GM06990 (cell line): Measurements from ENCODE around the gene TBCB.
A peak's percentile ranks its signal among the peaks of the same experiment; 100 is the strongest.

ENCODE experiments used
- DNase-seq: peaks from one replicate; pipeline ENCODE4 v3.0.0-alpha.2; 2011; ENCODE audit not compliant: insufficient read length; ENCODE audit errors: extremely low read depth
- H3K27me3 ChIP-seq: replicated peaks from 2 replicates; pipeline ENCODE4 v1.6.0; 2011; ENCODE audit warnings: low read length; ENCODE audit not compliant: control insufficient read depth, insufficient read depth
- H3K36me3 ChIP-seq: 2 replicates; pipeline ENCODE4 v1.5.1; 2011; ENCODE audit warnings: low read length; ENCODE audit not compliant: control insufficient read depth, insufficient read depth
- H3K4me3 ChIP-seq: replicated peaks from 2 replicates; pipeline ENCODE4 v1.5.1; 2011; ENCODE audit warnings: low read depth, mild to moderate bottlenecking, control low read depth, low read length
- TF ChIP-seq, protein P1 (sequence below): IDR thresholded peaks from 2 replicates; pipeline ENCODE4 v1.5.1; 2011; ENCODE audit warnings: low read length, control low read depth, mild to moderate bottlenecking, inconsistent platforms; ENCODE audit not compliant: insufficient read depth, poor library complexity, severe bottlenecking

Gene TBCB

DNA sequence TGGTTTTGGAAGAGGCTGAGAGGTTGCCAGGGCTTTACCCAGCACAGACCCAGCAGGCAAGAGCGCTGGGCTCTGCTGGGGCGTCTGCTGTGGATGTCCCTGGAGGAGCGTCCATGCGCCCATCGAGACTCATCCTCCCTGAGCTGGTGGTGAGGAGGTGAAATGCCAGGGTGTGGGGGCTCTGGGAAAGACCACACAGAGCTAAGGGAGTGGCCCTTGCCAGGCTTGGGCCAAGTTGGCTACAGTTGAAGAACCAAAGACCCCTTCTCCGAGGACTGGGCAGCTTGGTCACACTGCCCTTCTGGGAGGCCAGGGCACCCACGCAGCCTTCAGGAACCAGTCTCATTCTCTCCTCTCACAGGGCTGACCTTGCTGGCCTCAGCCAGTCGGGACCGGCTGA, 28.9 kb upstream of the TBCB start:
- Histone ChIP-seq H3K4me3 (no peak overlapping the region), H3K27me3 (no peaks in the 10 kb centered on the region), H3K36me3 (peaks cover 34% of the 10 kb centered on the region)
- TF ChIP-seq, protein P1, sequence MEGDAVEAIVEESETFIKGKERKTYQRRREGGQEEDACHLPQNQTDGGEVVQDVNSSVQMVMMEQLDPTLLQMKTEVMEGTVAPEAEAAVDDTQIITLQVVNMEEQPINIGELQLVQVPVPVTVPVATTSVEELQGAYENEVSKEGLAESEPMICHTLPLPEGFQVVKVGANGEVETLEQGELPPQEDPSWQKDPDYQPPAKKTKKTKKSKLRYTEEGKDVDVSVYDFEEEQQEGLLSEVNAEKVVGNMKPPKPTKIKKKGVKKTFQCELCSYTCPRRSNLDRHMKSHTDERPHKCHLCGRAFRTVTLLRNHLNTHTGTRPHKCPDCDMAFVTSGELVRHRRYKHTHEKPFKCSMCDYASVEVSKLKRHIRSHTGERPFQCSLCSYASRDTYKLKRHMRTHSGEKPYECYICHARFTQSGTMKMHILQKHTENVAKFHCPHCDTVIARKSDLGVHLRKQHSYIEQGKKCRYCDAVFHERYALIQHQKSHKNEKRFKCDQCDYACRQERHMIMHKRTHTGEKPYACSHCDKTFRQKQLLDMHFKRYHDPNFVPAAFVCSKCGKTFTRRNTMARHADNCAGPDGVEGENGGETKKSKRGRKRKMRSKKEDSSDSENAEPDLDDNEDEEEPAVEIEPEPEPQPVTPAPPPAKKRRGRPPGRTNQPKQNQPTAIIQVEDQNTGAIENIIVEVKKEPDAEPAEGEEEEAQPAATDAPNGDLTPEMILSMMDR: no peak
- DNase-seq: no peak

DNA sequence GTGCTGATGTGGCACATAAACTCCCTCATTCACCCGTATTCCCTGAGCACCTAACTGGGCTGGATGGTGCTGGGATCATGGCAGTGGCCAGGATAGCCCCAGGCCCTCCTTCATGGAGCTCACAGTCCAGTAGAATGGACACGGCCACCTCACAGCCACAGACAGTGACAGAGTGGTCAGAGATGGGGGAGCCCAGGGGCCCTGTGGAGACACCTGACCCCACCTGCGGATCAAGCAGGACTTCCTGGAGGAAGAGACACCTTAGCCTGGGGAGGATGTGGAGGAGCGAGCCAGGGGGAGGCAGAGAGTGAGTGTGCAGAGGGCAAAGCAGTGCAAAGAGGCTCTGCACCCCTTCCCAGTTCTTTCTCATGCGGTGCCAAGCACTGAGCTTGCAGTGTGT, 25.4 kb upstream of the TBCB start:
- Histone ChIP-seq H3K27me3 (no peaks in the 10 kb centered on the region), H3K4me3 (no peak overlapping the region), H3K36me3 (peaks cover 27% of the 10 kb centered on the region)
- TF ChIP-seq, protein P1: no peak
- DNase-seq: no peak

DNA sequence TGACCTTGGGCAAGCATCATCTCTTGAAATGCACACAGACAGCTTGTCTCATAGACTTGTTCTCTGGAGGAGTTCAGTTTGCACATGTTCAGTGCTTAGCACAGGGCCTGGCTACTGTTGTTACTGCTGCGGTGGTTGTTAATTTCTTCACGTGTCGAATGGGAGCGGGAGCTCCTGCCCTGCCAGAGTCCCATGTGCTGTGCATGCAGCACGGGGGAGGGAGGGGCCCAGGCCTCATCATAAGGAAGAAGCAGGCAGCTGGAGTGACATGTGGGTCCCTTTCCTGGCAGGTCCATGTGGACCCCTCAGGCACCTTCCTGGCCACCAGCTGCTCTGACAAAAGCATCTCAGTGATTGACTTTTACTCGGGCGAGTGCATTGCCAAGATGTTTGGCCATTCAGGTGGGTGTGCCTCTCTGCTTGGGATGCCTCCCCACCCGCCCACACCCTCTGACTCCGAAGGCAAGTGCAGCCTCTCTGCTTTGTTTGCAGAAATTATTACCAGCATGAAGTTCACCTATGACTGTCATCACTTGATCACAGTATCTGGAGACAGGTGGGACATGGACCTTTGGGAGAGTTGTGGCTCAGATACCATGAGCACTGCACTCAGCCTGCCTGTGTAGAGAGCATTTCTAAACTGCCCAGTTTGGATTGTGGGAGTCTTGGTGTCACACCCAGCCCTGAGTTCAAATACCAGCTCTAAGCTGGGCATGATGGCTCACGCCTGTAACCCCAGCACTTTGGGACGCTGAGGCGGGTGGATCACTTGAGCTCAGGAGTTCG, 24.2 kb upstream of the TBCB start:
- DNase-seq: no peak
- TF ChIP-seq, protein P1: no peak
- H3K27me3 ChIP-seq: no peaks in the 10 kb centered on the region
- peaks cover 27% of the 10 kb centered on the region for H3K36me3 ChIP-seq
- no peak overlapping the region for H3K4me3 ChIP-seq

DNA sequence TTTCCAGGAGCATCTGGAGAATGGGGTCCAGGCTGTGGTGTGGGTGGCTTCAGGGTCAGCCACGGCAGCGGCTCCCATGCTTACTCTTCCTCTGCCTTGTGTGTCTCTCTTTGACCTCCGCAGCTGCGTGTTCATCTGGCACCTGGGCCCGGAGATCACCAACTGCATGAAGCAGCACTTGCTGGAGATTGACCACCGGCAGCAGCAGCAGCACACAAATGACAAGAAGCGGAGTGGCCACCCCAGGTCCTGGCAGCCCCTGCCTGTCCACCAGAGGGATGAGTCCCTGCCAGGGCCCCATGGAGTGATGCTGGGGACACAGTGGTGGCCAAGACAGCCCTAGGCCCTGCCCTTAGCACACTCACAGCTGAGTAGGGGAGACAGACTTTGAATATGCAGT, 22.7 kb upstream of the TBCB start:
- Histone ChIP-seq H3K4me3 (no peak overlapping the region), H3K27me3 (no peaks in the 10 kb centered on the region), H3K36me3 (peaks cover 28% of the 10 kb centered on the region)
- DNase-seq: no peak
- TF ChIP-seq, protein P1: no peak

DNA sequence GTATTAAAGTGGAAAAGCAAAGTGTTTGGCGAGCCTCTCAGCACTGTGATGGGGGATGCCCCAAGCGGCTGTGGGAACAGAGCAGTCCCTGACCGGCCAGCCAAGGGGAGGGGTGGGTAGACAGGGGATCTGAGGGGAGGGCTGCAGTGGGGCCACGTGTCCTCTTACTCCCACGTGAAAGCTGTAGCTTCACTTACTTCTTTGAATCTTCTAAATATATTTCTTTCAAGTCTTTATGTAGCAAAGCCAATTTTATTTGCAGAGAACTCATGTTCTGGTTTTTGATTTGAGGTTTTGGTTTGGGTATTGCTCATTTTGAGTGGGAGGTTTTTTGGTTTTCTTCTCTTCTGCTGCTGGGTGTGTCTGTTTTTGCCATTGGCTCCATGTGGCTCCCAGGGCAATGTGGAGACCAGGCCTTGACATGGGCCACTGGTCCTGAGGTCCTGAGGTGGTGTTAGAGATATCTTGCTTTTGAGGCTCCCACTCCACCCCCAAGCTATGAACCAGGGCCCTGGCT, 22.1 kb upstream of the TBCB start:
- TF ChIP-seq, protein P1: no peak
- Histone ChIP-seq H3K4me3 (no peak overlapping the region), H3K27me3 (no peaks in the 10 kb centered on the region), H3K36me3 (peaks cover 28% of the 10 kb centered on the region)
- no peak for DNase-seq

DNA sequence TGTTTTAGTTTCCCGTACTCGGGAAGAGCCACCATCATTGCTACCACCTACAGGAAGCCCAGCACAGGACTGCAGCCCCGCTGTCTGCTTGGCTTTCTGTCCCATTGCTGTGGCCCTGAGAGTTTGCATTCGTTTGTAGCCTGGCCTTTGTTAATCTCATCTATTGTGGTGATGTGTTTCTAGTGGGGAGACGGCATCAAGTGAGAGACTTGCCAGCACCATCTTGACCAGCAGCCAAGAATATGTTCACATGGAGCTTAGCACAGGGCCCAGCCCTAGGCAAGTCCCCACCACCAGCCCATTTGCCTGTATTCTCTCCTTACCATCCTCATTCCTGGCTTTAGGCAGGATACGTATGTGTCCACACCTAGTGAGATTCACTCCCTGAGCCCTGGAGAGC, 21.6 kb upstream of the TBCB start:
- DNase-seq: no peak

More for the DNA sequence above, 21.6 kb upstream of the TBCB start:
- H3K4me3 ChIP-seq: no peak overlapping the region
- peaks cover 25% of the 10 kb centered on the region for H3K36me3 ChIP-seq
- TF ChIP-seq, protein P1: peak; percentile 1
- no peaks in the 10 kb centered on the region for H3K27me3 ChIP-seq
